ENCODE data around the gene LTBP3.

LTBP3 gene

DNA sequence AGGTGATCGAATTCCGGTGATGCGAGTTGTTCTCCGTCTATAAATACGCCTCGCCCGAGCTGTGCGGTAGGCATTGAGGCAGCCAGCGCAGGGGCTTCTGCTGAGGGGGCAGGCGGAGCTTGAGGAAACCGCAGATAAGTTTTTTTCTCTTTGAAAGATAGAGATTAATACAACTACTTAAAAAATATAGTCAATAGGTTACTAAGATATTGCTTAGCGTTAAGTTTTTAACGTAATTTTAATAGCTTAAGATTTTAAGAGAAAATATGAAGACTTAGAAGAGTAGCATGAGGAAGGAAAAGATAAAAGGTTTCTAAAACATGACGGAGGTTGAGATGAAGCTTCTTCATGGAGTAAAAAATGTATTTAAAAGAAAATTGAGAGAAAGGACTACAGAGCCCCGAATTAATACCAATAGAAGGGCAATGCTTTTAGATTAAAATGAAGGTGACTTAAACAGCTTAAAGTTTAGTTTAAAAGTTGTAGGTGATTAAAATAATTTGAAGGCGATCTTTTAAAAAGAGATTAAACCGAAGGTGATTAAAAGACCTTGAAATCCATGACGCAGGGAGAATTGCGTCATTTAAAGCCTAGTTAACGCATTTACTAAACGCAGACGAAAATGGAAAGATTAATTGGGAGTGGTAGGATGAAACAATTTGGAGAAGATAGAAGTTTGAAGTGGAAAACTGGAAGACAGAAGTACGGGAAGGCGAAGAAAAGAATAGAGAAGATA lies 59.0 kb downstream of the LTBP3 start, which contains the start of gene MALAT1:
TSS of gene MALAT1 (plus strand) at position 69 of the 736 bp plus-strand sequence.
- DNase-seq (ENCODE audit: insufficient read length, low spot score), result no peak
- no peak for FAIRE-seq

DNA sequence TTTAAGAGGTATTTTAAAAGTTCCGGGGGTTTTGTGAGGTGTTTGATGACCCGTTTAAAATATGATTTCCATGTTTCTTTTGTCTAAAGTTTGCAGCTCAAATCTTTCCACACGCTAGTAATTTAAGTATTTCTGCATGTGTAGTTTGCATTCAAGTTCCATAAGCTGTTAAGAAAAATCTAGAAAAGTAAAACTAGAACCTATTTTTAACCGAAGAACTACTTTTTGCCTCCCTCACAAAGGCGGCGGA lies 59.5 kb downstream of the LTBP3 start:
- no peak for FAIRE-seq
- no peak for DNase-seq (ENCODE audit: insufficient read length, low spot score)

DNA sequence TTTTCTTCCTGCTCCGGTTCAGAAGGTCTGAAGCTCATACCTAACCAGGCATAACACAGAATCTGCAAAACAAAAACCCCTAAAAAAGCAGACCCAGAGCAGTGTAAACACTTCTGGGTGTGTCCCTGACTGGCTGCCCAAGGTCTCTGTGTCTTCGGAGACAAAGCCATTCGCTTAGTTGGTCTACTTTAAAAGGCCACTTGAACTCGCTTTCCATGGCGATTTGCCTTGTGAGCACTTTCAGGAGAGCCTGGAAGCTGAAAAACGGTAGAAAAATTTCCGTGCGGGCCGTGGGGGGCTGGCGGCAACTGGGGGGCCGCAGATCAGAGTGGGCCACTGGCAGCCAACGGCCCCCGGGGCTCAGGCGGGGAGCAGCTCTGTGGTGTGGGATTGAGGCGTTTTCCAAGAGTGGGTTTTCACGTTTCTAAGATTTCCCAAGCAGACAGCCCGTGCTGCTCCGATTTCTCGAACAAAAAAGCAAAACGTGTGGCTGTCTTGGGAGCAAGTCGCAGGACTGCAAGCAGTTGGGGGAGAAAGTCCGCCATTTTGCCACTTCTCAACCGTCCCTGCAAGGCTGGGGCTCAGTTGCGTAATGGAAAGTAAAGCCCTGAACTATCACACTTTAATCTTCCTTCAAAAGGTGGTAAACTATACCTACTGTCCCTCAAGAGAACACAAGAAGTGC lies 60.0 kb downstream of the LTBP3 start:
- FAIRE-seq, result no peak

DNA sequence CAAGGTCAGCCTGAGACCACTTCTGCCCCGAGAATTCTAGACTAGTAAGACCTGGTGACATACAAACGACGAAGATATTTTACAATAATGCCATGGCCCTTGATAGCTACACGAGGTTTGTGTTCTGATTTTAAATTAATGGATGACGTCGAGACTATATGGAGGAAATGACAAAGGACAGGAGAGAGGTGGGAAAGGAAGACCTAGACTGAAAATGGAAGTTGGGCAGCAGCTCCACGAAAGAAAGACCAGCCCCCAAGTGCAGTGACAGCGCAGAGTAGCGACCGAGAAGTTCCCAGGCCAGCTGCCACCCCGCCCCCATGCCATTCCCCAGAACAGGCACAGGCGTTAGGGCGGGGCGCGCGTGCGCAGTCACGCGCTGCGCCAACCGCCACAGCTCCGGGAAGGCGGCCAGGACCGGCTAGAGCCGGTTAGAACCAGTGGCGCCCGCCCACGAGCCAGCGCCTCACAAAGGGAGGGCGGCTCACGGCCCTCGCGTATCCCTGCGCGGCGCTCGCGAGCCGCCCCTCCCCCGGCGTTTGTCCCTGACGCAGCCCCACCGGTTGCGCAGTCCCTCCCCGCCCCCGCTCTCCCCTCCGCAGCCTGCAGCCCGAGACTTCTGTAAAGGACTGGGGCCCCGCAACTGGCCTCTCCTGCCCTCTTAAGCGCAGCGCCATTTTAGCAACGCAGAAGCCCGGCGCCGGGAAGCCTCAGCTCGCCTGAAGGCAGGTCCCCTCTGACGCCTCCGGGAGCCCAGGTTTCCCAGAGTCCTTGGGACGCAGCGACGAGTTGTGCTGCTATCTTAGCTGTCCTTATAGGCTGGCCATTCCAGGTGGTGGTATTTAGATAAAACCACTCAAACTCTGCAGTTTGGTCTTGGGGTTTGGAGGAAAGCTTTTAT lies 60.8 kb downstream of the LTBP3 start:
- peak; percentile 94 for FAIRE-seq

More for the DNA sequence above, 60.0 kb downstream of the LTBP3 start:
- no peak for DNase-seq (ENCODE audit: insufficient read length, low spot score)

DNA sequence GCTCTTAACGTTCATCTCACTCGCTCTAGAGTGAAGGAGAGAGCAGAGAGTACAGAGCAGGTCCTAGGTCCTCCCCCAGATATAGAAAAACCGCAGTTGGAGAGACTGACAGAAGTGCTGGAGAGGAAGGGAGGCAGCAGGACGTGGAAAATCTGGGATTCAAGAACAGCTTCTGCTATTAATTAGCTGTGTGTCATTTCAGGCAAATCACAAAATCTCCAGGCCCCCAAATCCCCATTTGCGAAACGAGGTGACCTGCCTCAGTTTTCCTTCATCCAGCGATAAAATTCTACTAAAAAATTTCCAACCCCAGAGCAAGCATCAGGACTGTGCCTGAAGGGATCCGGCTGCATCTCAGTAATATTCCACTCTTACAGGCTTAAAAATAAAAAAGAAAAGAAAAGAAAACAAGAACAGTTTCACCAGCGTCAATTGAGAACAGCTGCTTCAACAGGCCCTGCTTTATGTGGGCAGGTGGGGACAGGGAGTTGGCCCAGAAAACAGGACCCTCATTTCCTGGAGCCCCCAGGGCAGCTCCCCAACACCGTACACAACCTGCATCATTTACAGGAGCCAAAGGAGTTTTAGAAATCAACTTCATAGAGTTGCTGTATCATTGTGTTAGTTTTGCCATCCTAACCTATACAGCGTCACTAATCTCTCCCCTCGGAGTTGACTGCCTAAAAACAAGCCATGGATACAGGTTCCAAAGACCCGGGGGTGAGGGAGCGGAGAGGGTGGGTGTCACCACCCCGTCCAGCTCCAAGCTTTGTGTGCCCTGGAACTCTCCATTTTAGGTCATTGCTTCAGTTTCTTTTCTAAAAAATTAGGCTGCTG lies 61.6 kb downstream of the LTBP3 start:
- no peak for DNase-seq (ENCODE audit: insufficient read length, low spot score)

More for the DNA sequence above, 60.8 kb downstream of the LTBP3 start:
- peak; percentile 92 for DNase-seq (ENCODE audit: insufficient read length, low spot score)

DNA sequence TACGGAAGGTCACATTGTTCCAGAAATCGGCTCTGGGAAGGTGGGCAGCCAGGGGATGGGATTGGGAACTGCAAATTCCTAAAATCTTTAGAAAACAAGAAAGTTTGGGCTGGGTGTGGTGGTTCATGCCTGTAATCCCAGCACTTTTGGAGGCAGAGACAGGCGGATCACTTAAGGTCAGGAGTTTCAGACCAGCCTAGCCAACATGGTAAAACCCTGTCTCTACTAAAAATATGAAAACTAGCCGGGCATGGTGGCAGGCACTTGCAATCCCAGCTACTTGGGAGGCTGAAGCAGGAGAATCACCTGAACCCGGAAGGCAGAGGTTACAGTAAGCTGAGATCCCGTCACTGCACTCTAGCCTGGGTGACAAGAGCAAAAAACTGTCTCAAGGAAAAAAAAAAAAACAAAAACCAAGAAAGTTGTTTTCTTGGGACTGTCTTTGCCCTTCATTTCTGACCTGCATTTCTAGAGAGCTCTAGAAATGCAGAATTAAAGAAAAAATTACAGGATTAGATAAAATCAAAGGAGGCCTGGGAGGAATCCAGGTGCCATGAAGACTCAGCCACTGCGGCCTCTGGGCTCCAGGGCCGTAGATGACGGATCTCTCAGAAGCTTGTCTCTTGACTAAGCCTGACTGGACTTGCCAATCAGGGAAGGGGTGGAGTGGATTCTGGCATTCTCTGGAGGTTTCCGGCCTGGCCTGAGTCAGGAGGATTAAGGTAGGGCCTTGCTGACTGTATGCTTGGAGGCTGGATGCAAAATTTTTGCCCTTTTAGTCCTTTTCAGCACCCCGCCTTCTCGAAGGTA lies 64.6 kb downstream of the LTBP3 start:
- no peak for FAIRE-seq
- peak; percentile 76 for DNase-seq (ENCODE audit: insufficient read length, low spot score)

More for the DNA sequence above, 61.6 kb downstream of the LTBP3 start:
- no peak for FAIRE-seq

DNA sequence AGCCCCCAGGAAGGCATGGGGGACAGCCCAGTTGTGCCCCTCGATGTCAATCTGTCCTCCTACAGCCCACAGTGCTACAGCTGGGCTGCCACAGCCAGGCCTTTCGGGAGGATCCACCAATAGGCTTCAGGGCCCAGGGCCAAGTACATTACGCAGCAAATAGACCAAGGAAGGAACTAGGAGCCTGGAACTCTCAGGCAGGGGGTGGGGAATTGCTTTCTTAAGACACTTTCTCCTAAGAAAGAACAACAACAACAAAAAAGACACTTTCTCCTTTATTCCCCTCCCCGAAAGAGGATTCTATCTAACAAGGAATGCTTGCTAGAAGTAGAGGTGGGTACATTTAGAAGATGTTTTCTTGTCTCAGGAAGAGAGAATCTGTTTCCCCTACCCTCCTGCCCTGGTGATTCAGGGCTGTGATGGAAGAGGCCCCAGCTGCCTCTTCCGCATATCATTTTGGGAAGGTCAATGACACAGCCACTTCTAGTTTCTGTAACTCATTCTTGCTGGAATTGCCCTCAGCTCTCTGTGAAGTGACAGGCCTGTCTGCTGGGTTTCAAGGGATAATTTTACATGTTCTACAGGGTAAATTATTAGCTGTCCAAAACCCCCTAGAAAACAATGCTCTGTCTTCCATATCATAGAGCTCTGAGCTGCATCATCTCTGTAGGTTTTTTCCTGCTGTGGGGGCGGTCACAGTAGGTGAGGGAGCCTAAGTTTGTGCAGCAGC lies 65.4 kb downstream of the LTBP3 start:
- DNase-seq (ENCODE audit: insufficient read length, low spot score) (no peak), FAIRE-seq (no peak)

DNA sequence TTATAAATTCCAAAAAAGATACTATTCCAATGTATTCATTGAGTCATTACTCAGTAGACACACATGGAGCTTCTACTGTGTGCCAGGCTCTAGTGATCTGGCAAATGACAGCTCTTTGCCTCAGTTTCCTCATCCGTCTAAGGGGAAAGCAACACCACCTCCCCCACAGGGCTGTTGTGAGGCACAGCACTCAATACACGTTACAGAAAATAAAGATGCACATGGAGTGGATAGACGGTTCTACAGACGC lies 65.8 kb downstream of the LTBP3 start:
- DNase-seq (ENCODE audit: insufficient read length, low spot score) (no peak), FAIRE-seq (no peak)

DNA sequence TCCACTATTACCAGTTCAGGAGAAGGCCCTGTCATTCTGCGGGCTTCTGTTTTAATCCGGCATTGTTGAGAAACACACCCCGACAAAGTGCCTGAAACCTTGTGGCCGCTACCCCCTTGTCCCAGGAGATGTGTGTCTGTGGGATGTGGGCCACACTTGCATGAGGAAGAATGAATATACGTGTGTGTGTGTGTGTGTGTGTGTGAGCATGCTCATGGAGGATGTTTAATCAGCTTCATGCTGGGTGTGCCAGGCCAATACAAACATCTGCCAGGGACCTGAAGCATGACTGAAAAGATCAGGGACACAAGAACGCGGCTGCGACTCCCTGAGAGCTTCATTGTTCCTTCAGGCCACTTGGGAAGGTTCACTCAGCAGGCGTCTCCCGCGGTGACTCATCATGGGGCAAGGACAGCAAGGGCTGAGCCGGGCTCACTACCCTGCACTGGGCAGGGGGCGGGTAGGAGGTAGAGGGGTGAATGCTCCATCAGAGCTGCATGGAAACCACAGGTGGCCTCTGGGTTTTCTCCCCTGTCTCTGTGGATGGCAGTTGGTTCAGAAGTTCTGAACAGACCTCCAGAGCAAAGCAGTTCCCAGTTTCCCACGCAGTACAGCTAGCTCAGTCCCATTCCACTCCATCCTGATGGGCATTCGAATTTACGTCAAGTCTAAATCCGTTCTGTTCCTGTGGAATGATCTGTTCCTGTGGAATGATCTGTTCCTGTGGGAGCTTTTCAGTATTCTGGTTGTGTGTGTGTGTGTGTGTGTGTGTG lies 66.4 kb downstream of the LTBP3 start:
- FAIRE-seq, result no peak

DNA sequence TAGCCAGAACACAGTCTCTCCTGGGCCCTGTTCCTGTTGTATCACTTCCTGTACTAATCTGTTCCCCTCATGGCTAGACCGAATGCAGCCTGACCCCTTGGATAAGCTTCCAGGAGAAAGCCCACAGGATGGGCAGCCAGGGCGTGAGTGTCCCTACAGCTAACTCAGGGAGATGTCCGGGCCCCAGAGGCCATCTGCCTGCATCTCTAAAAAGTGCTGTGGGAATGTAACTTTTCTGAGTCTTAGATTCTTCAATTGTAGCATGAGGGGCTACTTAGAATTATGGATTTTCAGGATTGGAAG lies 67.0 kb downstream of the LTBP3 start:
- FAIRE-seq (no peak), DNase-seq (ENCODE audit: insufficient read length, low spot score) (no peak)

More for the DNA sequence above, 66.4 kb downstream of the LTBP3 start:
- no peak for DNase-seq (ENCODE audit: insufficient read length, low spot score)

DNA sequence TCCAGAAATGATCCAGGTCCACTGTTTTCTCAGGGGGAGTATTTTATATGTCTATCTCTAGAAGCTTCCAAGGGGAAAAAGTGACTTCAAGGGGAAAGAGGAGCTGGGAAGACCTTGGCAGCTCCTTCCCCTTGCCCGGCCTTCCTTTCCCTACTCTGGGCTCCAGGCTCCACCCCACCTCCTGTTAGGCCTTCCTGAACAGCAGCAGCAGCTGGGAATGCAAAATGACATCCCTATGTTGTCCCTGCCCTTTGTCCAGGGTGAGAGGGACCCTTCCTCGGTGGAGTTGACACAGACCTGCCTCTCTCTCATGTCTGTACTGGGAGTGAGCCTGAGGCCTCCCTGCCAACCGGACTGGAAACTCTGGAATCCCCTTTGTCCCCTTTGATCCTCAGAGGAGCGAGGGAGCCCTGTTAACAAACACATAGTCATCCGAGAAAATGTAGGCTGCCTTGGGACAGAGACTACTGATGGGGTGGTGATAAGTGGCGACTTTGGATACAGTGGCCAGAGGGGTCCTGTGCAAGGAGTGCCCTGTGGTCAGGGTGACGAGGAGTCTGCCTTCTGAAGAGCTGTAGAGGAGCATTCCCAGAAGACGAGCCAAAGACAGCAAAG lies 68.3 kb downstream of the LTBP3 start:
- FAIRE-seq (no peak), DNase-seq (ENCODE audit: insufficient read length, low spot score) (no peak)

DNA sequence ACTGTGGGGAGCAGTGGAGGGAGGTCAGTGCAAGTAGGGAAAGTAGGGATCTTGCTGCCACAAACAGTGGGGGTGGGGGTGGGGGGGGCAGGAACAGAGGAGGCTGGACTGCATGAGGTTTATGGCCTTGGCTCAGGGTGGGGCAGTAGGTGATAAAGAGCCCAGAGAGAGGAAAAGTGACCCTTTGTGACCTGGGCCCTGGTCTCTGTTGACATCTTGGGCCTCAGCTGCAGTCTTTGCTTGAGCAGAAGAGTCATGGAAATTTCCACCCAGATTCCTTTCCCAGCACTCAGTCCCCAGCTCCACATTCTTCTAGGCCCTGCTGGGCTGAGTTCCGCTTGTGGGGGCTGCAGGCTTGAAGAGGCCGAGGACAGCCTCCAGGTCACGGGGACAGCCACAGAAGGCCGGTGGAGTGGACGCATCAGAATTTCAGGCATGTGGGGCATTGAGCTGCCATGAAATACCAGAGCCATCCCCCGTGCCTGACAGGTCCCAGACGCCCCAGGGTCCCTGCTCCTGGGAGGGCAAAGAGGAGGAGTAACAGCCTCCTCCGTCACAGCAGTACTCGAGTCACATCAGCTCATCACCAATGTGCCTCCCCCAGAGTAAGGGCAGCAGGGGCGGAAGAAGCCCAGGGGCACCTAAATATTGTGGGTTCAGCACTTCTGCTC lies 69.0 kb downstream of the LTBP3 start:
- FAIRE-seq, result peak; percentile 86

More for the DNA sequence above, 69.0 kb downstream of the LTBP3 start:
- peak; percentile 82 for DNase-seq (ENCODE audit: insufficient read length, low spot score)
